Stimulated activated CD4-positive, alpha-beta T cell treated with anti-CD3 and anti-CD28 coated beads, TNF-alpha, amount 100 ng/mL, for 24 hours (primary cell): ENCODE data around the gene TLE5.
"Not testable (repeated sequence)": the region's sequence is repeated elsewhere in the genome, so short reads cannot be mapped to it uniquely, and the experiment has no call there.

Source experiments
- DNase-seq, 3 experiments: peaks; one replicate each; pipeline ENCODE4 v3.0.0-alpha.2; 2020; ENCODE audit warnings: low read depth in 3 of 3

TLE5 gene

DNA sequence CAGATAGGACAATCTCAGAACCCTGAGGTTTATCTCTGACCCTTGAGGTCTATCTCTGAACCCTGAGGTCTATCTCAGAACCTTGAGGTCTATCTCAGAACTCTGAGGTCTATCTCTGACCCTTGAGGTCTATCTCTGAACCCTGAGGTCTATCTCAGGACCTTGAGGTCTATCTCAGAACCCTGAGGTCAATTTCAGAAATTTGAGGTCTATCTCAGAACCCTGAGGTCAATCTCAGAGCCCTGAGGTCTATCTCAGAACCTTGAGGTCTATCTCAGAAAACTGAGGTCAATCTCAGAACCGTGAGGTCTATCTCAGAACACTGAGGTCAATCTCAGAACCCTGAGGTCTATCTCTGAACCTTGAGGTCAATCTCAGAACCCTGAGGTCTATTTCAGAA is 35.5 kb downstream of the TLE5 start:
- no peak for DNase-seq

DNA sequence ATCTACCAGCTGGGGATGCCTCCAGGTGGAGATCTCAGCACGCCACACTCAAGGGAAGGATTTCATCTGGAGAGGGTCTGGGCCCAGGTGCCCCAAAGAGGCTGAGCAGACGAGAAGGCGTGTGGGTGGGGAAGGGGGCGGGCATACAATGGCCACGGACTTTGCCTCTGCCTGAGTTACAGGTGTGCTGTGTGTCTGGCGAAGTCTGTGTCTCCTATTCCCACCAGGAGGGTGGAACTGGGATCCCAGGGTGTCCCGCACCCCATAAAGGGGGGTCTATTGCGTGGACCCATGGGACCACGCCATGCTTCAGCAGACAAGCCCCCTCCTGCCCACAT is 36.8 kb downstream of the TLE5 start:
- DNase-seq, result no peak

DNA sequence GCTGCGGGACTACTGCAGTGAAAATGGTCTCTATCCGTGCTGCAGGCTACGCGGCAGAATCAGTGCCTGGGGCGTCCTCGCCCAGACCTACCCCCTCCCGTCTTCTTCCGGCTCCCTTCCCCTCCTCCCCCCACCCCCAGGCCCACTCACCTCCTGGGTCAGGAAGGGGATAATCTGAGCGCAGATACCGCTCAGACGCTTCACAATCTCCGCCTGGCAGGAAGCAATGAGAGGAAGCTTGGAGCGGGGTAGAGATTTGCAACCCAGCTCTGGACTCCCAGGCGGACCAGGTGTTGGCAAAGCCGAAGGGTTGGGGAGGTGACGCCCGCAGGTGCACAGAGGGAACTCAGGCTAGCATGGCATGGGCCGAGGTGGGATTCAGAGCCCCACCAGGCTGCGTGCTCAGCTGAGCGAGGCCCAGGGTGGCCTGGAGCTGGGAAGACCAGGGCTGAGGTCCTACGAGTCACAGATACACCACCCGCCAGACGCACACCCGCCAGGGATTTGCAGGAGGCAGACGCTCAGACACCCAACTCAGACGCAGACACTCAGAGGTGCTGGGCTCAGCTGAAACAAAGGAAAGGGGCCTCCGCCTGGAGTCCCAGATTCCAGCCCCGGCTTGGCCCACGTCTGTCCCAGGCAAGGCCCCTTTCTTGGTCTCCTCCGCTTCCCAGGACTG is 37.3 kb downstream of the TLE5 start:
- DNase-seq, result no peak

DNA sequence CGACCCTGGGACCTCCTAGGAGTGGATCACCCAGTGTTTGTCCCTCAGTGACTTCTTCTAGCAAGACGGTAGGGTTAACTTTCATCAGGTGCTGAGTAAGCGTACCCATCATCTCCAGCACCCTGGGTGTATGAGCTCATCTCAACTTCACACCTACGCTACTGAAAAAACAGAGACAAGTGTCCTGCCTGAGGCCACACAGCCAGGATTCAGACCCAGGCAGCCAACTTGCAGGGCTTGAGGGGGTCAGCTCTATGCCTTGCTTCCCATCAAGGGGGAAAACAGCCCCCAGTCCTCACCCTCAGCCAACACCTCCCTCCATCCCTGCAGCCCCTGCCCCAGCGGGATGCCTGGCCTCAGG is 37.8 kb downstream of the TLE5 start:
- DNase-seq, result no peak

DNA sequence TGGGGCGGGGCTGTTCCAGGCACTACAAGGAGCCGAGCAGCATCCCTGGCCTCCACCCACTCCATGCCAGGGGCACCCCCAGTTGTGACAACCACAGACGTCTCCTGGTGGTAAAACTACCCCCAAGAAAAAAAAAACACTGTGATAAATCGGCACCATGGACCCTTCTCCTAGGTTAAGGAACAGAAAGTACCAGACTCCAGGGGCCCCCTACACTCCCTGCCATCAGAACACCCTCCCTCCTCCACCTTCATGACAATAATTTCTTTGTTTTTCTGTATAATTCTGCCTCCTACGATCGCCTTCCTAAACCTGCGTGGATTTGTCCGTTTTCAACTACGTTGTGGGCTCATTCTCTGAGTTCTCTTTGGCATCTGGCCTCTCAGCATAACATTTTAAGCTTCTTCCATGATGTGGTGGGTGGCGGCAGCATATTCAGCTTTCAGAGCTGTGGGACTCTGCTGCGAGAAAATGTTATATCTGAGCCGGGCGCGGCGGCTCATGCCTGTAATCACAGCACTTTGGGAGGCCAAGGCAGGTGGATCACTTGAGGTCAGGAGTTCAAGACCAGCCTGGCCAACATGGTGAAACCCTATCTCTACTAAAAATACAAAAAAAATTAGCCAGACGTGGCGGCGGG is 41.9 kb downstream of the TLE5 start:
- DNase-seq, result no peak

DNA sequence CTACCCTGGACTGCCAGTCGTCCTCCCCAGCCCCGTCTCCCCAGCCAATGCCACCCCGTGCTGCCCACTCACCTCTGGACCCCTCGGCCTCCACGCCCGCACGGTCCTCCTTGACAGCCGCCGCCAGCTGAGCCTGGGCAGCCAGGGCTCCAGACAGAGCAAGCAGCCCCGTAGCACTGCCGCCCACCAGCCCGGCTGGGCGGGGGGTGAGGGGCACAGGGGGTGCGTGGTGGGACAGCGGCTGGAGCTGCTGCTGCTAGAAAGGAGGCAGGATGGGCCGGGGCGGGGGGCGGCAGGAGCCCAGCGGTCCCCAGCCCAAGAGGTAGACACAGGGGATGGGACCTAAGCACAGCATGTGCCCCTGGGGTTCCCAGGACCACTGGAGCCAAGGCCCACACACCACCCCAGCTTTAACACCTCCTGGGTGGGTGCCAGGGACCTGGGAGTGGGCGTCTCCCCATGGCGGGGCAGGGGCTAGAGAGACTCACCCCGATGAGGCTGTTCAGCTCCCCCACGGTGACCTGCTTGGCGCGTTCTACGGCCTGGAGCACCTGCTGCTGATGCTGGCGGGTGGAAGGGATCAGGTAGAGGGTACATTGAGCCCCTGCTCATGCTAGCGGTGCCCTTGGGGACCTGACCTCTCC is 43.0 kb downstream of the TLE5 start:
- no peak for DNase-seq

DNA sequence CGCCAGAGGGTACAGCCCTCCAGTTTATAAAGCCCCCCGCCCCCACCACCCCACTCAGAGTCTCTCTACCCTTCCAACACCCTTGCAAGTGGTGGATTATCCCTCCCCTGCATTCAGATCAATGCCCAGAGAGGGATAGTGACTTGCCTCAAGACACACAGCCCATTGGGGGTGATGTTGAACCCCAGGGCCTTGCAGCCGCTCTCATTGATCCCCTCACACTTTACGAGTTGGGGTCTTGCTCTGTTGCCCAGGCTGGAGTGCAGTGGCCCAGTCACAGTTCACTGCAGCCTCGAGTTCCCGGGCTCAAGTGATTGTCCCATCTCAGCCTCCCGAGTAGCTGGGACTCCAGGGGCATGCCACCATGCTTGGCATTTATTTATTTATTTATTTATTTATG is 44.4 kb downstream of the TLE5 start:
- DNase-seq, result no peak

DNA sequence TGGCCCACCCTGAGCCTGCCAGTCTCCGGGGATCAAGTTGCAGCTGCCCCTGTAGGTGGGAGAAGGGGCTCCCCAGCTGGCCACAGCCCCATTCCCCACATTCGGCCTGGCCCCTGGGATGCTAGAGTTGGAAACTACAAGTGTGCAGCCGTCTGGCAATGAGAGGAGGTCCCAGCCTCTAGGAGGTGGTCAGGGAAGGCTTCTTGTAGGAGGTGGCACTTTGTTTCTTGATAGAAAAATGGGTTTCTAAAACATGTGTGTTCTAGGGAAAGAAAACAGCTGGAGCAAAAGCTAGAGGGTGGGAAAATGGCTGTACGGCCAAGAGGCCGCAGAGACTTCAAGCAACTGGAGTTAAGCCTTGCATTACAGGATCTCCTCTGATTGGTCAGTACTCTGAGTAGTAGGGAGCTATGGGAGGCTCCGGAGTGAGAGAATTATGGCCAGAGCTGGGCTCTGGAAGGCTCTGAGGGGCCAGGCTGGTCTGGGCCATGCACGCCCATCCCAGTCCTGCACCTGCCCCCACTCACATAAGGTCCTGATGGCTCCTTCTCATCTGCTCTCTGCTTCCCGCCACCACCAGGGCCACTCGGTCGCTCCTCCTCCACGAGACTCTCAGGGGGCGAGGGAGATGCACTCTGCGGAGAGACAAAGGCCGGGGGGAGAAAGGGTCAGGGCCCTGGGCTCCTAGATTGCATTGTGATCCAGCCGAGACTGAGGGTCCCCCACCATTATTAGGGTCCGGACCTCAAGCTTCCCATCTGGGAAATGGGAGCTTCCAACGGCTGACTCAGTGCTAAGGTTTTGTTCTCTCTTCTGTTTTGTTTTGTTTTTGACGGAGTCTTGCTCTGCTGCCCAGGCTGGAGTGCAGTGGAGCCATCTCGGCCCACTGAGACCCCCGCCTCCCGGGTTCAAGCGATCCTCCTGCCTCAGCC is 46.9 kb downstream of the TLE5 start:
- DNase-seq, result no peak

DNA sequence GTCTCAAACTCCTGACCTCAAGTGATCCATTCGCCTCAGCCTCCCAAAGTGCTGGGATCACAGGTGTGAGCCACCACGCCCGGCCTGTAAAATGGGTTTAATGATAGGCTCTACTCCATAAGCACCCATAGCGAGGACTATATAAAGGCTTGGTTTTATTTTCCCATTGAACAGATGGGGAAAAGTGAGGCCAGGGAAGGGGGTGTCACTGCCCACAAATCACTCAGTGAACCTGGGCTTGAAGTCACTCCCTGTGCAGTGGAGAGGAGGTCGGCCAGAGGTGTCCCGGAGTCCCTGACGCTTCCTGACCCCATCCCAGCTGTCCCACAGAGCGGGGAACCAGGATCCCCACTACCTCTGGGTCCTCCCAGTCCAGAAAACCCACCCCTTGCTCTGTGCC is 48.2 kb downstream of the TLE5 start:
- no peak for DNase-seq

DNA sequence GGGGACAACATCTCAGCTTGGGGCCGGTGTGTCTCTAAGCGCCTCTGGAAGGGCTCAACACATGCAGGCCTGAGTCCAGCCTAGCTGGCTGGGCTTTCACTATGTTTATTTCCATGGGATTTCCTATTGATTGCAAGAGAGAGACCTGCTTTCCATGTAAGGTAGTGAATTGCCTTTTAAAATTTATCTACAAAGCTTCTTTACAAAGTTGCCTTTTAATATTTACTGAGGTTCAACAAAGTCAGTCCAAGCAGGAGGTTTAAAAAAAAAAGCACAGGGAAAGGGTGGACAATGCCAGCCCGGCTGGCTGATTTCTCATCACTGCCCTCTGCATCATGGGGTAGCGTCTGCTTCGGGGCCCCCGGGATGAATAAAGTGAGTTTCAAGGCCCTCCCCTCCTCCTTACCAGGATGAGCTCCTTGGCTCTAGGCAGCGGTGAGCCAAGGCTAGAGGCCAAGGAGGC is 49.0 kb downstream of the TLE5 start:
- DNase-seq, result no peak

DNA sequence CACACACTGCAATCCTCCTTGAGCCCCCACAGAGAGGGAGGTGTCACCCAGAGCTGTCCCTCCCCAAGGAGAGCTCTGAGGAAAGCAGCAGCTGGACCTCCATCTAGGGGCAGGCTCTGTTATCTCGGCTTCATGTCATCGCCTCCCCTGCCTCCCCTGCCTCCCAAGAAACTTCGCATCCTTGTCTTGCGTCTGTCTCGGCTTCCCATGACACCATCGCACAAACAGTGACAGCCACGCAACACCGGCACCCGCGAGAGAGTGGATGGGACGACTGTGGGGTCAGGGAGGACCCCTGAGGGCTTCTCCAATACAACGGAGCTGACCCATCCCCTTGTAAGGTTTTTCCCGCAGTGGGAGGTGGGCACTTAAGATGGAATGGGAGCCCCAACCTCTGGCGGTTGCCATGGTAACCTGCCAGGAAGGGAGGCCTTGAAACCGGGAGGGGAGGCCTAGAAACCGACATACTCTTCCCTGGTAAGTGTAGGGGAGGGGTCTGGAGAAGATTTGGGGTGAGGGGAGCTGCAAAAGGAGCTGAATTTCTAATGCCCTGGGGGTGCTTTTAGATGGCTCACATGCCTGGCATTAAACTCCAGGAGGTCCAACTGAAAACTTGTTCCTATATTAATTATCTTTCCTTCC is 49.6 kb downstream of the TLE5 start:
- no peak for DNase-seq

DNA sequence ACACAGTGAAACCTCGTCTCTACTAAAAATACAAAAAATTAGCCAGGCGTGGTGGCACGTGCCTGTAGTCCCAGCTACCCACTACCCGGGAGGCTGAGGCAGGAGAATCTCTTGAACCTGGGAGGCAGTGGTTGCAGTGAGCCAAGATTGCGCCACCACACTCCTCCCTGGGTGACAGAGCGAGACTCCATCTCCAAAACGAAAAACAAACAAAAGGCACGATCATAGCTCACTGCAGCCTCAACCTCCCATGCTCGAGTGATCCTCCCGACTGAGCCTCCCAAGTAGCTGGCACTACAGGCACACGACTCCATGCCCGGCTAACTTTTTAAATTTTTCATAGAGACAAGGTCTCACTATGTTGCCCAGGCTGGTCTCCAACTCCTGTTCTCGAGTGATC is 50.2 kb downstream of the TLE5 start:
- DNase-seq, result not testable (repeated sequence)

DNA sequence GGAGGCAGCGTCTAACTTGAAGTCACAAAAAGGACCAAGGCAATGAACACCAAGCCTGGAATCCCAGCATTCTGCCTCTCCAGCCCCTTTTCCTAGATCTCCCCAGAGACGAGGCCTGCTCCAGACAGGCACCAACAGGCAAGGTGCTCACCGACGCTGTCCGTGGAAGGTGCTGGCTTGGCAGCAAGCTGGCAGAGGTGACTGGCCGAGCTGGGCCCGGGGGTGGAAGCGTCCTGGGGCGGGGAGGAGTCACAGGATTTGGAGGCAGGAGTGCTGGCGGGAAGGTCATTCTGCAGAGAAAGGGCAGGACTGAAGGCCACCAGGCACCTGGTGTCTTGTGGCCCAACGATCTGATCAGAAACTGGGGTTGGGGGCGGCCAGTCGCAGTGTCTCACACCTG is 51.4 kb downstream of the TLE5 start:
- DNase-seq, result no peak

DNA sequence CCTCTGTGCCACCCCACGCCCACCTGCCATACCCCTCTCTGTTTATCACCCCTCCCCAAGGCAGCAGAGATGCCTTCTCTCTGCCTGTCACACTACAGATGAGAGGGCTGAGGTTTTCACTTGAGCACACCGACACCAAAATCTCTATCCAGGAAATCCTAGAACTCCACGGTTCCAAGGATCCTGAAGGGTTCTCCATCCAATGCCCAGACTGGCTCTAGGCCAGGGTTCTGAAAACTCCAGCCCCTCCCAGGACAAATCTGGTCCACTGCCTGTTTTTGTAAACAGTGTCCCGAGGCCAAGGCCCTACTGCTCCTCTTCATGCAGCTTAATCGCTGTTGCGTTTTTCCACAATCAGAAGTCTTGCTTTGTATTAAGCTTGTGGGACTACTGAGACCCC is 53.3 kb downstream of the TLE5 start:
- DNase-seq, result no peak

DNA sequence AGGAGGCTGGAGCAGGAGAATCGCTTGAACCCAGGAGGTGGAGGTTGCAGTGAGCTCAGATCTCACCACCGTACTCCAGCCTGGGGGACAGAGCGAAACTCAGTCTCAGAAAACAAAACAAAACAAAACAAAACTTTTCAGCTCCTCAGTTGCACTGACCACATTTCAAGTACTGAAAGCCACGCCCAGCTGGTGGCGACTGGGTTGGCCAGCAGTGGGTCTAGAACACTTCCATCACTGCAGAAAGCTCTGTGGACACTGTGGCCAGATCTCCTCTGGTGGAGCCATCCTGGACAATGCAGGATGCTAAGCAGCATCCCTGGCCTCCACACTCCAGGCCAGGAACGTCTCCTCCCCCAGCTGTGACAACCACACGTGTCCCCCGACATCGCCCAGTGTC is 54.3 kb downstream of the TLE5 start:
- no peak for DNase-seq

DNA sequence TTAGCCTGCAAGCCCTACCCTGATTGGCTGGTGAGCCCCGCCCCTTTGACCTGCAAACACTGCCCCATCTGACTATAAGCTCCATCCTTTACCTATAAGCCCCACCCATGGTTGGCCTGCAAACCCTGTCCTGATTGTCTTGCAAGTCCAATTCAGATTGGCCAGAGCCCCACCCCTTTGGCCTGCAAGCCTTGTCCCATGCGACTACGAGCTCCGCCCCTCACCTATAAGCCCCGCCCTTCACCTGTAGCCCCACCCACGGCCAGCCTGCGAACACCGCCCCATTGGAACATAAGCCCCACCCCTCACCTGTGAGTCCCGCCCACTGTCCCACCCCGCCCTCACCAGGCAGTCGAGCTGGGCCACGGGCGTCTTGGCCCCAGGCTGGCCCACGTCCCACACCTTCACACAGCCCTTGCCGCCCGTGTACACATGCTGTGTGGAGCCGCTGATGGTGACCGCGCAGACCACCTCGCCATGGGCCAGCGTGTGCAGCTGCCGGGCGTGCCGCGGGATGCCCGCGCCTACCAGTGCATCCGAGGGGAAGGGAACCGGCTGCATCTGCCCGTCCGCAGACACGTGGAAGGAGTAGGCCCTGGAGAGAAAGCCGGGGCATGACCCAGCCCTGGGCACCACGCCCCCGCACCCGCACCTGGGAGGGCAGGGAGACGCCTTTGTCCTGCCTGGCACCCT is 56.1 kb downstream of the TLE5 start:
- peak in 1 of 3 experiments; percentile 32 for DNase-seq

DNA sequence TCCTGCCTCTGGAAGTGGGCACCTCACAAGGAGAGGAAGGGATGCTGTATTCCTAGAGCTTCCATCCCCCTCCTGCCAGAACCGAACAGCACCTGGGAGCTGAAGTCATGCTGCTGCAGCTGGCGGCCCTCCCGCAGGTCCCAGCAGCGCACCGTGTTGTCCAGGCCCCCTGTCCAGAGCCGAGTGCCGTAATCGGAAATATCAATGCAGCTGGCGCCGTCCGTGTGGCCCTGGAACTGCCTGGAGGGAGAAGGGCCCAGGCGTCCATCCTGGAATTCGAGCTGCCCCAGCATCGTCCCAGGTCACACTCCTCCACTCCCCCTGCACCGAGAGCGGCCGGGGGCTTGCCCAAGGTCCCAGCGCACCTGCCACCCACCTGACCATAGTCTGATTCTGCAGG is 57.0 kb downstream of the TLE5 start:
- no peak for DNase-seq

DNA sequence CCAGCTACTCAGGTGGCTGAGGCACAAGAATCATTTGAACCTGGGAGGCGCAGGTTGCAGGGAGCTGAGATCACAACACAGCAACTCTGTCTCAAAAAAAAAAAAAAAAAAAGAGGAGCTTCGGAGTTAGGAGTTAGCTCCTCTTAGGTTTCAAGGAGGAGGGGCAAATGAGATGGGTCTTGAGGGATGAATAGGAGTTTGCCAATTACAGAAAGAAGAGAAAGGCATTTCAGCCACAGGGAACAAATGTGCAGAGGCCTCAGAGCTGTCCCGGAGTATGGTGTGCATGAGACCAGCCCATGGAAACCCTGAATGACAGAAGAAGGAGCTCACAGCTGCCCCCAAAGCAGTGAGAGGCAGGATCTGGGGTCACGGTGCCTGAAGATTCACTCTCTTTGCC is 57.8 kb downstream of the TLE5 start:
- no peak for DNase-seq

DNA sequence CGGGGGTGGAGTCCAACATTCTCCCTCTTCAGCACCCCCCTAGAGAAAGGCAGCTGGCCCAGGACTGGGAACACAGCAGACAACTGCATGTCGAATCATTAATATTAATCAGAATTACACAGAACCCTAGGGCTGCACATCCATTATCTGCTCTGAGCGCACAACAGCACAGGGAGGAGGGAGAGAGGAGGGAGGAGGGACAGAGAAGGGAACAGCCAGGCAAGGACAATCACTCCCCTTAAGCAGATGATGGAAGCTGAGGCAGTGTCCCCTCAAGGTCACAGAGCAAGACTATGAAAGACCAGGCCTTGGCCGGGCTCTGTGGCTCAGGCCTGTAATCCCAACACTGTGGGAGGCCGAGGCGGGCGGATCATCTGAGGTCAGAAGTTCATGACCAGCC is 59.2 kb downstream of the TLE5 start:
- DNase-seq, result no peak
